22Rv1 (cell line): ENCODE data around the gene PISD.

ENCODE experiments used
- CTCF ChIP-seq: fragments of 450-650 bp; IDR thresholded peaks from 2 replicates; pipeline ENCODE4 v1.5.1; 2017; ENCODE audit warnings: mild to moderate bottlenecking
- ZFX ChIP-seq: fragments of 450-650 bp; IDR thresholded peaks from 2 replicates; pipeline ENCODE4 v1.6.1; 2017; ENCODE audit warnings: antibody characterized with exemption, borderline replicate concordance

- TF ChIP-seq CTCF: no peak
- TF ChIP-seq ZFX: no peak
Measured at GRCh38 chr22:31639436-31640039, 22.5 kb downstream of the PISD start.
